GM12891 (cell line): Measurements from ENCODE around the gene SYNPR.

Source experiments
- DNase-seq: peaks from one replicate; pipeline ENCODE4 v3.0.0; 2011; ENCODE audit warnings: low spot score; ENCODE audit not compliant: insufficient read length
- FAIRE-seq: peaks from 2 replicates; lab custom pipeline; 2011; peaks lifted over from hg19 to GRCh38; lab: Jason Lieb, UNC
- PAX5 ChIP-seq: IDR thresholded peaks from 2 replicates; pipeline ENCODE4 v1.6.1; 2011; ENCODE audit warnings: low read length, moderate library complexity, mild to moderate bottlenecking; ENCODE audit not compliant: insufficient read depth, severe bottlenecking
- POLR2A ChIP-seq: IDR thresholded peaks from 2 replicates; pipeline ENCODE4 v1.6.1; 2011; ENCODE audit warnings: low read depth, low read length, control low read depth
- POLR2AphosphoS5 ChIP-seq: IDR thresholded peaks from 2 replicates; pipeline ENCODE4 v1.6.1; 2011; ENCODE audit warnings: low read depth, low read length, control low read depth
- POU2F2 ChIP-seq: IDR thresholded peaks from 2 replicates; pipeline ENCODE4 v1.6.1; 2011; ENCODE audit warnings: low read depth, mild to moderate bottlenecking, control low read depth, low read length, moderate library complexity
- SPI1 ChIP-seq: IDR thresholded peaks from 2 replicates; pipeline ENCODE4 v1.6.1; 2011; ENCODE audit warnings: low read depth, low read length, control low read depth
- TAF1 ChIP-seq: IDR thresholded peaks from 2 replicates; pipeline ENCODE4 v1.6.1; 2011; ENCODE audit warnings: low read depth, low read length, control low read depth

Gene SYNPR

DNA sequence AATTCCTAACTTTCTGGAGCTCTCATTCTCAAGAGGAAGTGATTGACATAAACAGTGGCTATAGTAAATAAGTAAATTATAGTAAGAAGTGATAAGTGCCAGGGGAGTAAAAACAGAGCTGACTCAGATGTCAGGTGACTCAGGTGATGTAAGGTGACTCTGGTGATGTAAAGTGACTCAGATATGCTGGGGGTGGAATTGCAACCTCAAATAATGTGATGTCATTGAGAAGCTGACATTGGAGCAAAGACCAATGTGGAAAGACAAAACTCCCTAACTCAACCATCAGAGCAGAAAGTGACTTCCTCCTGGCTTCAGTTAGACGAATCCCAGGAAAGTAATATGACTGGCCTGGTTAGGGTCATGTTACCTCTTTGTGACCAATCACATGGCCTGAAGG lies 230.2 kb downstream of the SYNPR start:
- FAIRE-seq (no peak), DNase-seq (no peak)
- TF ChIP-seq POLR2A (no peak), SPI1 (no peak), POLR2AphosphoS5 (no peak), TAF1 (no peak), PAX5 (no peak), POU2F2 (no peak)

DNA sequence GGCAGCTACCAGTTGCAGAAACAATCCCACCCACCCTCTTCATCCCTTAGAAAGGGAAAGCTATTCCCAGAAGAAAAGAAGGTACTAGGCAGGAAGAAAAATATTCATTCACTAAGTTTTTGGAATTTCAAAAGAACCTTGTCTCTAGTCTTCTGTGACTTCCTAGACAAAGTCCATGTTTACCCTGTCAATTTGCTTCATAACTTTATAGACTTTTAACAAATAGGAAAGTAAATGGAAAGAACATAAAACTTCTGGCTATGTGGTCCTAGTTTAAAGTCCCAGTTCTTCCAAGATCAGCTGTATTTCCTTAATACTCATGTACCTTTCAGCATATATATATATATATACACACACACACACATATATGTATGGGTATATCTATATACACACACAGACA lies 230.7 kb downstream of the SYNPR start:
- FAIRE-seq = no peak

DNA sequence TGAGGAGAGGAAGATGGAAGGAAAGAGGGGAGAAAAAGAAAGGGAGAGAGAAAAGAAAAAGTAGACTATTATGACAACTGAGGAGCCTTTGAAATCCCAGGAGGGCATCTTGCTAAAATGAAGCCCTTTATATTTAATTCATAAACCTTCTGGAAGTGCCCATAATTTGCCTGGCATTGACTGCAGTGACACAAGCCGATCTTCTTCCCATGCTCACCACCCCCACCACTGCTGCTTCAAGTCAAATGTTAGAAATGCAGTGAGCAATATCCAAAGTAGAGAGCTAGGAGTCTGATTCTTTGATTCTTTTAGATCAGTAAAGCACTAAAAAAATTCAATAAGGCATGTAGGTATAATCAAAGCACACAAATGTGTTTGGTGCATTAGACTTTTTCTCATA lies 235.7 kb downstream of the SYNPR start:
- DNase-seq (no peak), FAIRE-seq (no peak)
- no peak for TF ChIP-seq SPI1
- no peak for TF ChIP-seq TAF1
- TF ChIP-seq POU2F2 = no peak
- TF ChIP-seq POLR2AphosphoS5 = no peak
- TF ChIP-seq PAX5 = no peak
- no peak for TF ChIP-seq POLR2A

More for the DNA sequence above, 230.7 kb downstream of the SYNPR start:
- TF ChIP-seq TAF1 (no peak), POLR2AphosphoS5 (no peak), POU2F2 (no peak), PAX5 (no peak), POLR2A (no peak), SPI1 (no peak)
- no peak for DNase-seq

DNA sequence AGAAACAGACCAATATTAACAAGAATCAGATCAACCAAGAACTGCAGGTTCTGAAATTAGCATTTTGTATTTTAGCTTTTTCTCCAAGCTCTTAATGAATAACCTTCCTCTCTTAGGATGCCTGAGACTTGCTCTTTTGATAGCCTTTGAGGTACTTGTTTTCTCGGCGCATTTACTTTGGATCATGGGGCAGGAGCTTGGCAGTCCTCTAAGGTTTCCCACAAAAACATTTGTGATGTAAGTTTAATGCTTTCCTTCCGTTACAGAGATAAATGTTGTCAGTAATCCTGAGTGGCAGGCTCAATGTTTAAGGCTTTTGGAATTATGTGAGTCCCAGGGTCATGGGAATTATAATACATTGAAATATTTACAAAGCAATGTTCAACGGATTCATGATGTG lies 236.6 kb downstream of the SYNPR start:
- no peak for TF ChIP-seq TAF1
- no peak for TF ChIP-seq SPI1
- no peak for TF ChIP-seq POLR2AphosphoS5
- no peak for TF ChIP-seq POLR2A
- TF ChIP-seq PAX5 = no peak
- no peak for TF ChIP-seq POU2F2
- DNase-seq (no peak), FAIRE-seq (no peak)

DNA sequence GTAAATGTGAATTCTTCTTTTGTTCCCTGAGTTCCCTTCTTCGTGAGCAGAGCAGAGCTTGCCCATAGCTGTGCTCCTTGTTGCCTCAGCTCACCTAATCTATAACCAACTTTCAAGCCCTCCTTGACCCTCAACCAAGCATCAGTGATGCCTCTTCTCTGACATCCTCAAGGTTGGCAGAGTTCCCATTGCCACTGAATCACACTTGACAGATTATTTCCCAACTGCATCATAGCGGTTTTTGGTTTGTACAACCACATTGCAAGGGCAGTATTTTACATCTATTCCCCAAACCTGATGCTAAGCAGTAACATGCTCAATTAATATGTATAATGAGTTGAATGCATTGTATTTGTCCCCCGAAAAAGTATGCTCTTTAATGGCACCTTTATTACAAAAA lies 241.3 kb downstream of the SYNPR start:
- FAIRE-seq (no peak), DNase-seq (no peak)
- TF ChIP-seq POLR2A = no peak
- no peak for TF ChIP-seq PAX5
- no peak for TF ChIP-seq POU2F2
- no peak for TF ChIP-seq SPI1
- no peak for TF ChIP-seq POLR2AphosphoS5
- TF ChIP-seq TAF1 = no peak

DNA sequence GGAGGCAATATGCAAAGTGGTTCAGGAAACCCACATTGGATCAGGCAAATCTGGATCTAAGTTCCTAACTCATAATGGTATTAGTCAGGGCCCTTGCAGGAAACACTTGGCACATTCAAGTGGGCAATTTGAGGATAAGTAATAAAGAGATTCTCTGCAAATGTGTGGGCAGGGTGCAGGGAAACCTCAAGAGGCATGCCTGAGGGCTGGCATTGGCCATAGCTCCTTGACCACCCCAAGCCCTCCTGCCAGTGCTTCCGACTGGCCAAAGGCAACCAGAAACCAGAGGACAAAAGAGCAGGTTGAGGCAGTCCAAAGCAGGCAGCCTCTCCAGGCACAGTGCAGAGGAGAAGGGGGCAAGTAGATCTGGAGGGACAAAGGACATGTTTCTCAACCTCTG lies 243.5 kb downstream of the SYNPR start:
- FAIRE-seq (no peak), DNase-seq (no peak)
- no peak for TF ChIP-seq POLR2AphosphoS5
- TF ChIP-seq TAF1 = no peak
- no peak for TF ChIP-seq POLR2A
- no peak for TF ChIP-seq POU2F2
- TF ChIP-seq PAX5 = no peak
- TF ChIP-seq SPI1 = no peak

DNA sequence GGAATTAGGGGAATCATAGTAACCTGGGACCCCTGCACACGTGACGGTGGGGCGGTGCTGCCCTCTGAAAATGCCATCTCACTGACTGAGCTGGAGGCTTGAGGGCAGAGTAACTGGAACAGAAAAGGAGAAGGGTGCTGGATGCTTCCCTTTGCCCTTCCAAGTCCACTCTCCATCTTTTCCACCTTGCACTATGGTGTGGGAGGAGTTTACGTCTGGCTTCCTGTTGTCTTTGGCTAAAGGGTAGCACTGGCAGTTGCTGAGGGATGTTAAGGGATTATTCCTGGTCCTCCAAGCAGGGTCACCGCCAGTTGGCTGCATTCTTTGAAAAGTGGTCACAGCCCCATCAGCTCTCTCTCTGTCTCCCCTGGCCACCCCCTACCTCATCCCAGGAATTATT lies 245.0 kb downstream of the SYNPR start:
- DNase-seq (no peak), FAIRE-seq (no peak)
- TF ChIP-seq POLR2AphosphoS5 (no peak), PAX5 (no peak), SPI1 (no peak), POU2F2 (no peak), POLR2A (no peak), TAF1 (no peak)

DNA sequence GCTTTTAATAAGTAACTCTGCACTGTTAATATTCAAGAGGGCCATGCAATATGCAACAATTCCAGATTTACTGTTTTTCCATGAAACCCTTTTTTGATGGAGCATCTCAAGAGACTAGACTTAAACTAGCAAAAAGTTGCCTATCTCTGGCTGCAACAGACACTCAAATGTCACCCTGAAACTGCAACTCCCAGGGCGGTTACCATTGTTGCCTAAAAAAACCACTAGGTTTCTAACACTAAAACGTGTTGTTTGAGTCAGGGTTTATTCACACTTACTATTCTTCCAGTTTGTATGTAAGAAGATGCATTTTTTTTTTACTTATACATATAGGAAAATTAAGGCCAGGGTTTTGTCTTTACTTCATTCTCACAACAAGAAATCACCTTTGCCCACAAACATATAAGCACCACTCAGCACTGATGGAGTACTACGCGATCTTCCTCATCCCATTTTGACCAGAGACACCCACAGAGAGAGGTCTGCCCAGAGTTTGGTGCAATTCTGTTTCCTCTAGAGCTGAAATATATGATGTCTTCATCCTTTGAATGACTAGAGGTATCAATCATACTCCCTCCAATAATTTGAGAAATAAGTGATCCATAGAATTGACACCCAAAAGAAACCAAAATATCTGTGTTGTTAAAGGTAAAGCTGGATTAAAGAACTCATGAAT lies 250.4 kb downstream of the SYNPR start:
- TF ChIP-seq SPI1 (no peak), POLR2A (no peak), POLR2AphosphoS5 (no peak), PAX5 (no peak), TAF1 (no peak), POU2F2 (no peak)
- FAIRE-seq (no peak), DNase-seq (no peak)

DNA sequence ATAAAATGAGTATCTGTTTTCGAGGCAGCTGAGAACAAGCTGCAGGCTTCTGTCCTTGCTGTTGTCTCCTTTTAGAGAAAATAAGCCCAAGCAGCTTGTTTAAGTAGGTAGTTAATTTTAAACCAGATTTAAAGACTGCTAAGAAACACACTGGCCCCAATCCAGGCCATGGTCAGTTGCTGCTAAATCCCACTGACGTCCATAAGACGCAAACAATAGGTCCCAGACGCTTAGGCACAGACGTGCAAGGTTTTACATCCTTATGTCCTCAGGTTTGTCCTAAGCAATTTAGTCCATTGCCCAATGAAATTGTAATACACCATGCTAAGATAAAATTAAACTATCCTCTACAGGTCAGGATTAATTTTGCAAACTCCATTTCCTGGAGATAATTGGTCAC lies 254.4 kb downstream of the SYNPR start:
- DNase-seq (no peak), FAIRE-seq (no peak)
- TF ChIP-seq POU2F2 (no peak), TAF1 (no peak), POLR2AphosphoS5 (no peak), PAX5 (no peak), POLR2A (no peak), SPI1 (no peak)

DNA sequence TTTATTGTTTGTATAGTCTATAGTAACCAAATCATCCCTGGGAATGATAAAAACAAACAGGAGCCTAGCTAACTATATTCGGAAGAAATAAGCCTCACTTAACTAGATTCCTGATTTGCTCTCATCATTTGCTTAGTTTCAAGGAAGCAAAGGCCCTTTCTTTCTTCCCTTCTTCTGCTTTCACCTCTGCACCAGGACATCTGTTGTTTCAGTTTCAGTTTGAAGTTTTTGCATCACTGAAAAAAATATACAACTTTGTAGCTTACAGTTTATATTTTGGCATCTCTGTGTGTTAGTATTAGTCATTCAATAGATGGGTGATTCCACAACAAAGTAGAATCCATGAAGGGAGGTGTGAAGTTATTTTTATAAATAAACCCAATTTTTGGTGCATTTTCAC lies 260.8 kb downstream of the SYNPR start:
- DNase-seq (no peak), FAIRE-seq (no peak)
- TF ChIP-seq POLR2AphosphoS5 (no peak), TAF1 (no peak), SPI1 (no peak), PAX5 (no peak)

DNA sequence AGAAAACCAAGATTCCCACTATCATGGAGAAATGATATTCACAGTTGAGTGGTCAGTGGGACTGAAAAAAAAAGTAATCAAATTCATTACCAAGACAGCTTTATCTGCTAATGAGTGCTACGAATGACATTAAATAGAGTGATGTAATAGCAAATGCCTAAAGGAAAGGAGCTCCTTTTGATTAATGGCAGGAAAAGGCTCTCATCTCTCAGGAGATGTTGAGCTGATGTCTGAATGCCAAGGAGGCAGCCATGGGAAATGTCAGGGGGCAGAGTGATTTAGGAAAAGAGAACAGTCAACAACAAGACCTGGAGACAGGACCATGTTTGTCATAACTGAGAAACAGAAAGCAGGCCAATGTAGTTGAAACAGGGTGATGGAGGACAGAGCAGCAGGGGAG lies 277.7 kb downstream of the SYNPR start:
- FAIRE-seq = no peak
- no peak for TF ChIP-seq TAF1
- TF ChIP-seq PAX5 = no peak
- TF ChIP-seq SPI1 = no peak
- no peak for TF ChIP-seq POLR2A
- no peak for TF ChIP-seq POU2F2
- no peak for TF ChIP-seq POLR2AphosphoS5

DNA sequence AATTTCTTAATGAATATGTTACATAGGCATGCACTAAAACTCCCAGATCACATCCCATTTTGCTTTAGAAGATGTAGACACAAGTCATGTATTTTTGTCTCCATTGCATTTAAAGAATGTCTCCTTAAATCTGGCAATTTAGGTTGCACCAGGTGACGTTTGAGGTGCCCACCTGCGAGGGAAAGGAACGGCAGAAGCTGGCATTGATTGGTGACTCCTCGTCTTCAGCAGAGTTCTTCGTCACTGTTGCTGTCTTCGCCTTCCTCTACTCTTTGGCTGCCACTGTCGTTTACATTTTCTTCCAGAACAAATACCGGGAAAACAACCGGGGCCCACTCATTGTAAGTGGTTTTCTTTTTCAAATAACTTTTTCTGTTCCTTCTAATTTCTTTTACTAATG lies 278.3 kb downstream of the SYNPR start:
- TF ChIP-seq PAX5 (no peak), POLR2A (no peak), TAF1 (no peak), POU2F2 (no peak), SPI1 (no peak), POLR2AphosphoS5 (no peak)
- no peak for FAIRE-seq

More for the DNA sequence above, 277.7 kb downstream of the SYNPR start:
- no peak for DNase-seq

More for the DNA sequence above, 278.3 kb downstream of the SYNPR start:
- DNase-seq = no peak
